K562 (cell line): ENCODE results near the gene PROK1. TPM values are rescaled to one million over a fixed set of nuclear protein-coding genes. Genes with fewer than 3 reads are reported as not detected.

ENCODE experiments used
- ATAC-seq: fragments of 200-7000 bp; cut with Tn5 transposase; 3 replicates; pipeline ENCODE4 v1.9.1; 2020; ENCODE audit warnings: moderate library complexity
- BruUV-seq: library from RNA; stranded (reverse); fragments of 400-500 nt; replicated peaks from 2 replicates; lab custom pipeline; 2021; lab: Mats Ljungman, UMichigan
- CTCF ChIA-PET: fragments of 300-600 bp; formaldehyde crosslinking; extraction: SDS; loops from one replicate; lab custom pipeline; 2021; ENCODE audit warnings: low intra/inter-chr PET ratio; lab: Yijun Ruan, JAX
- POLR2A ChIA-PET: fragments of 300-600, 350-650 bp; sonication (Branson Sonifier 250); formaldehyde crosslinking; extraction: SDS; loops from one replicate; lab custom pipeline; 2021; ENCODE audit warnings: antibody characterized with exemption, inconsistent platforms; lab: Yijun Ruan, JAX
- DNase-seq, 4 experiments: peaks; one replicate each; pipeline versions ENCODE4 v3.0.0 to v3.0.0-alpha.2; 2011 to 2018; ENCODE audit warnings: low spot score in 3 of 4, mixed read lengths in 3 of 4; ENCODE audit errors: extremely low read depth in 1 of 4
- FAIRE-seq: peaks from 2 replicates; lab custom pipeline; 2011; peaks lifted over from hg19 to GRCh38; lab: Jason Lieb, UNC
- H2AFZ ChIP-seq: 2 replicates; pipeline ENCODE4 v1.6.0; 2011; ENCODE audit warnings: low read depth, low read length, control low read depth, inconsistent platforms
- H3K27ac ChIP-seq: fragments of 200-600 bp; 3 replicates; pipeline ENCODE4 v1.8.0; 2011; ENCODE audit warnings: low read depth, mild to moderate bottlenecking, control low read depth, inconsistent platforms, low read length, moderate library complexity, mixed read lengths; ENCODE audit errors: extremely low read depth
- H3K27me3 ChIP-seq, 2 experiments: fragments of 300-600 bp in 1 of 2; 2 replicates in 1 of 2; 3 replicates in 1 of 2; pipeline versions ENCODE4 v1.6.0 to v1.8.0; 2011; ENCODE audit warnings: inconsistent platforms in 2 of 2, low read length in 2 of 2, mild to moderate bottlenecking in 1 of 2, mixed read lengths in 1 of 2, moderate library complexity in 1 of 2; ENCODE audit not compliant: control insufficient read depth in 2 of 2, insufficient read depth in 2 of 2
- H3K36me3 ChIP-seq: fragments of 300-600 bp; 3 replicates; pipeline ENCODE4 v1.8.0; 2011; ENCODE audit warnings: mild to moderate bottlenecking, low read length, inconsistent platforms; ENCODE audit not compliant: control insufficient read depth, insufficient read depth
- H3K4me1 ChIP-seq, 2 experiments: fragments of 200-600 bp in 1 of 2; replicated peaks in 1 of 2; 2 replicates in 1 of 2; 3 replicates in 1 of 2; pipeline versions ENCODE4 v1.5.1 to v1.8.0; 2011; ENCODE audit warnings: inconsistent platforms in 2 of 2, low read length in 2 of 2, mild to moderate bottlenecking in 1 of 2, mixed read lengths in 1 of 2, moderate library complexity in 1 of 2; ENCODE audit not compliant: control insufficient read depth in 2 of 2, insufficient read depth in 2 of 2
- H3K4me2 ChIP-seq: 2 replicates; pipeline ENCODE4 v1.6.1; 2011; ENCODE audit warnings: low read length, control low read depth, inconsistent platforms, mixed read lengths; ENCODE audit not compliant: insufficient read depth
- H3K4me3 ChIP-seq: fragments of 200-600 bp; sonication (generic), shearing (Covaris generic); 2 replicates; pipeline ENCODE4 v1.5.1; 2016; ENCODE audit warnings: control low read depth, inconsistent platforms
- H3K79me2 ChIP-seq: fragments of 200-600 bp; 3 replicates; pipeline ENCODE4 v1.8.0; 2011; ENCODE audit warnings: low read length, inconsistent platforms; ENCODE audit not compliant: control insufficient read depth, insufficient read depth
- H3K9ac ChIP-seq, 2 experiments: 2 replicates each; pipeline versions ENCODE4 v1.6.0 to v1.6.1; 2011; ENCODE audit warnings: low read depth in 2 of 2, low read length in 2 of 2, control low read depth in 1 of 2, inconsistent platforms in 1 of 2, mild to moderate bottlenecking in 1 of 2, mixed read lengths in 1 of 2; ENCODE audit not compliant: insufficient read depth in 1 of 2
- H3K9me1 ChIP-seq: one replicate; pipeline ENCODE4 v1.6.0; 2011; ENCODE audit warnings: inconsistent platforms, mild to moderate bottlenecking, low read length, moderate library complexity; ENCODE audit not compliant: control insufficient read depth, insufficient read depth
- H3K9me3 ChIP-seq: replicated peaks from 2 replicates; pipeline ENCODE4 v1.5.1; 2011; ENCODE audit warnings: low read depth, low read length, inconsistent platforms; ENCODE audit not compliant: control insufficient read depth, insufficient read depth
- H4K20me1 ChIP-seq: replicated peaks from 2 replicates; pipeline ENCODE4 v1.6.1; 2011; ENCODE audit warnings: low read length, inconsistent platforms, mixed read lengths; ENCODE audit not compliant: control insufficient read depth, insufficient read depth
- BACH1 ChIP-seq: fragments of 200-800 bp; sonication (Bioruptor generic); IDR thresholded peaks from 2 replicates; pipeline ENCODE4 v1.6.1; 2016; ENCODE audit warnings: missing genetic modification characterization, missing compliant biosample characterization
- CBFA2T2 ChIP-seq: fragments of 450-650 bp; conservative IDR thresholded peaks from 2 replicates; pipeline ENCODE4 v1.6.1; 2017; ENCODE audit warnings: mild to moderate bottlenecking
- CTCF ChIP-seq, 3 experiments: IDR thresholded peaks in 2 of 3; conservative IDR thresholded peaks in 1 of 3; 2 replicates each; pipeline ENCODE4 v1.5.1; 2011 to 2012; ENCODE audit warnings: low read length in 3 of 3, mild to moderate bottlenecking in 3 of 3, control low read depth in 2 of 3, improper control_type of control experiment in 1 of 3, inconsistent platforms in 1 of 3, low read depth in 1 of 3, mixed read lengths in 1 of 3, moderate library complexity in 1 of 3; ENCODE audit not compliant: insufficient read depth in 2 of 3
- FOXJ3 ChIP-seq: sonication (generic); formaldehyde crosslinking; IDR thresholded peaks from 2 replicates; pipeline ENCODE4 v1.4.0; 2020; ENCODE audit warnings: mild to moderate bottlenecking, missing genetic modification reagents
- MBD2 ChIP-seq: sonication (generic); IDR thresholded peaks from 2 replicates; pipeline ENCODE4 v1.6.1; 2016; ENCODE audit warnings: low read depth, borderline replicate concordance
- RAD21 ChIP-seq, 2 experiments: fragments of 250-450 bp in 1 of 2; fragments of 450-650 bp in 1 of 2; sonication (Bioruptor Pico) in 1 of 2; formaldehyde crosslinking in 1 of 2; IDR thresholded peaks in 1 of 2; conservative IDR thresholded peaks in 1 of 2; 2 replicates each; pipeline versions ENCODE4 v1.4.0 to v1.8.0; 2020 to 2022; ENCODE audit warnings: mild to moderate bottlenecking in 2 of 2, moderate library complexity in 1 of 2
- SRSF7 ChIP-seq: fragments of 200-400 bp; formaldehyde crosslinking; optimal IDR thresholded peaks from 2 replicates; pipeline ENCODE3; 2017; ENCODE audit warnings: mild to moderate bottlenecking, low read depth, low read length
- WGBS: fragments of 100-300 bp; shearing (Covaris generic); methylation state at CpG from one replicate; pipeline ENCODE4 v1.1.6; 2016; ENCODE audit warnings: low coverage, mixed read lengths; ENCODE audit not compliant: insufficient coverage; ENCODE audit errors: missing lambda C conversion rate; 5-methylcytosine and 5-hydroxymethylcytosine counted together
- in situ Hi-C: fragments of 300-500 bp; cut with MboI; formaldehyde crosslinking; loops from 4 replicates; pipeline ENCODE4 v1.15.0; 2018; ENCODE audit warnings: inconsistent platforms, mixed read lengths
- intact Hi-C: fragments of 100-400 bp; cut with micrococcal nuclease; formaldehyde crosslinking; loops from 2 replicates; pipeline ENCODE4 v1.14.2; 2022
- polyA plus RNA-seq, 8 experiments: library from polyadenylated mRNA; depleted of rRNA in 4 of 8; stranded (reverse) in 5 of 8; unstranded in 3 of 8; fragments of >200 nt; fragmentation: Nextera tagmentation in 2 of 8; fragmentation: Illumina TruSeq in 1 of 8; extraction: Ambion mirVana in 2 of 8; extraction: Trizol in 1 of 8; gene quantifications; 2 replicates each; pipeline versions ENCODE4 v1.2.1 to v1.2.3, GENCODE V29; 2011 to 2014; ENCODE audit warnings: inconsistent platforms in 1 of 8, missing spikeins in 1 of 8
- total RNA-seq, 7 experiments: library from RNA; depleted of rRNA in 6 of 7; stranded (reverse); fragments of >200 nt in 6 of 7; fragmentation: Illumina TruSeq in 2 of 7; extraction: Trizol in 2 of 7; gene quantifications; 2 replicates each; pipeline versions ENCODE4 v1.2.1 to v1.2.3, GENCODE V29; 2011 to 2021; ENCODE audit warnings: low replicate concordance in 1 of 7

The PROK1 gene
- total and polyA plus RNA-seq, 9 of the 15 experiments (the other 6 are each of a cell fraction or from before 2014, with no cell fraction given): 0.15 TPM; not detected in 8

- TF ChIP-seq FOXJ3 (CRISPR knock-in tag): no peak
- TF ChIP-seq BACH1: no peak
- TF ChIP-seq CBFA2T2: no peak
- no peak for TF ChIP-seq MBD2
- TF ChIP-seq, all 486 proteins: peak for 0
Measured at GRCh38 chr1:110466646-110467280, 15.8 kb downstream of the PROK1 start (continued).

GRCh38 chr1:110471131-110471530 is 20.2 kb downstream of the PROK1 start:
- H3K9me3 ChIP-seq: no peaks in the 10 kb centered on the region
- ATAC-seq (peak; percentile 44; the same call in 1 of the 3 replicates), DNase-seq (no peak), FAIRE-seq (peak; percentile 54)
- peaks cover 3% of the 10 kb centered on the region; the same call in 1 of the 2 replicates for H4K20me1 ChIP-seq
- H2AFZ ChIP-seq: no peak overlapping the region
- intact Hi-C loops: no loop called here
- ChIA-PET CTCF (interaction anchor here (1.1 kb wide), 1 partner anchor 268 kb away, joined by 4 read pairs; no protein-coding TSS in a partner anchor), POLR2A (no interaction called here)
- H3K79me2 ChIP-seq: no peaks in the 10 kb centered on the region
- BruUV-seq: no TSS peak
- H3K4me2 ChIP-seq: no peak overlapping the region
- H3K4me1 ChIP-seq: no peaks in the 10 kb centered on the region; a peak in 1 of 5 replicates
- H3K4me3 ChIP-seq: no peak overlapping the region
- in situ Hi-C loops: no loop called here
- no peaks in the 10 kb centered on the region for H3K36me3 ChIP-seq
- H3K9ac ChIP-seq: no peak overlapping the region
- H3K27me3 ChIP-seq: peaks cover 7 to 13% of the 10 kb centered on the region in 2 experiments; a peak in 3 of 5 replicates
- H3K9me1 ChIP-seq: no peaks in the 10 kb centered on the region
- 2% methylated on average over 3 of the region's 3 CpGs for WGBS
- TF ChIP-seq SRSF7 (no peak), RAD21 (CRISPR knock-in tag; conservative IDR thresholded peaks at IDR 0.05 in 1 of 2, IDR thresholded peaks at IDR 0.05 in 1 of 2) (0 out of 4 replicates have a peak, but pooled peaks of 1 of the 2 experiments have one; percentile 12), CTCF (IDR thresholded peaks at IDR 0.05 in 2 of 3, conservative IDR thresholded peaks at IDR 0.05 in 1 of 3; ENCODE audit: insufficient read depth in 2 of 3, low read depth in 1 of 3, low read length in 3 of 3) (peak in 2 of 3 experiments; percentile 34 to 36; a peak in 3 of 6 replicates)
- H3K27ac ChIP-seq: no peak overlapping the region
